HTR-8/SVneo (cell line): ENCODE measurements around the gene INSR.

Experiments
- DNase-seq: peaks from one replicate; pipeline ENCODE4 v3.0.0; 2011; ENCODE audit warnings: low spot score, mixed read lengths; ENCODE audit not compliant: insufficient read length
- FAIRE-seq: peaks from 2 replicates; lab custom pipeline; 2011; peaks lifted over from hg19 to GRCh38; lab: Jason Lieb, UNC

INSR gene

DNA sequence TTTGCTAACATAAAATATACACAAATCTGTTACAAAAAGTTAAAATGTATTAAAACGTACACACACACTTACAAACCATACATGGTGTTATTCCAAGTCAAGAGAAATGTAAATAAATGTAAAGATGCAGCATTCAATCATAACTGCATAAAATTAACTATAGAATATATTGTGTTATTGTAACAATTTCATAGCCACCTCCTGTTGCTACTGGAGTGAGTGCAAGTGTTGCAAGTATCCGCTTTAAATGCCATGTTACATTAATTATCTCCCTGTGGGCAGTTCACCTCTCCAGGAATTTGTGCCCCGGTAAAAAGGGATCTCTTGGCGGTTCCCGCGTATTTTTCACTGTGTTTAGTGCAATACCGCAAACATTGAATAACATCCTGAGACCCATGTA, 3.5 kb upstream of the INSR start:
- DNase-seq (no peak), FAIRE-seq (no peak)

GRCh38 chr19:7295912-7296536, 1.8 kb upstream of the INSR start:
- FAIRE-seq (no peak), DNase-seq (no peak)

DNA sequence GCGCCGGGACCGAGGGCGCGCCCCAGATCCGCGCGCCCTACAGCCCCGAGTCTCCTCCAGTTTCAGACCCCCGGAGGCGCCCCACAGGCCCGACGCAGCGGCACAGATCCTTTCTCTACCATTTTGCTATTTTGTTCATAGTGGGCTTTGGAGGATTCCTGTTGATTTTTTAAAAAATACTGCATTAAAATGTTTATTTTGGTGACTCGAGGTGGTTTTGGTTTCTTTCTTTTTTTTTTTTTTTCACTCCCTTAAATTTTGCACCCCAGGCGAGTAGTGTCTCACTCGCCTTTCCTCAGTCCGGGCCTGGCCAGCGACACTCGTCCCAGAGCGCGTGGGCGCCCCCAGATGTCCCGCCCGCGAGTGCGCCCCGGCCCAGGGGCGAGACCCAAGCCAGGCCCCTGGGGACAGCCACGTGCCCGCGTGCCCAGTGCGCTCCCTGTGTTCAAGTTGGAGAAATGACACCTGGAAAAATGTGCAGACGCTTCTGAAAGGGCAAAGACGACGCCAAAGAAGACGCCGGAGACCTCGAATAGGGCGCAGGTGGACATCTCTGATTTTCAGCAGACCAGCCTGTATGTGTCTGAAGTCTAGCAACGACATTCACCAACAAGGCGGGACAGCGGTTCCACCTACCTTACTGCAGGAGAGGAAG, 471 bp upstream of the INSR start:
- no peak for FAIRE-seq
- DNase-seq = peak; percentile 59

GRCh38 chr19:7292950-7293761, 1.1 kb downstream of the INSR start:
- DNase-seq (no peak), FAIRE-seq (peak; percentile 26)

DNA sequence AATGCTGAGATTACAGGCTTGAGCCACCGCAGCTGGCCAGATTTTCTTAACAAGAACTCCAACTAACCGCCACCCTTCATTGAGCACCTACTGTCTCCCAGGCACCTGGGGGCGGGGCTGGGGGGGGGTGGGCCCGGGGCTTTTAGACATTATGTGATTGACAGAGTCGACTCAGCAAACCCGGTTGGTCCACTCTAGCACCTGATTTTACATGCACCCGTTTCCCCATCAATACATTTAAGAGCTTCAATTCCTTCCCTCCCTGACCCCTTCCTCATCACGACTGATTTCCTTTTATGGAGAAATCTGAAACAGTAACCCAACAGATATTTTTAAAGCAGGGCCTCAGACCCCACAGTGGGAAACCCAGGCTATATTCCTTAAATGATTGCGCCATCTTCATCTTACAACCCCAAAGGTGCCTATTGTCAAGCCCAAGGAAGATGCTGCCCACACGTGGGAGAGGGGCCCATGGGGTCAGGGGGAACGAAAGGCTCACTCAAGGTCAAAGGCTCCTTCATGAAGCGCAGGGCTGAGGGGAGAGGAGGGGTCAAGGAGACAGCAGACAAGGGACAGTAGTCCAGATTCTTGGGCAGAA, 1.8 kb downstream of the INSR start:
- DNase-seq (no peak), FAIRE-seq (no peak)

DNA sequence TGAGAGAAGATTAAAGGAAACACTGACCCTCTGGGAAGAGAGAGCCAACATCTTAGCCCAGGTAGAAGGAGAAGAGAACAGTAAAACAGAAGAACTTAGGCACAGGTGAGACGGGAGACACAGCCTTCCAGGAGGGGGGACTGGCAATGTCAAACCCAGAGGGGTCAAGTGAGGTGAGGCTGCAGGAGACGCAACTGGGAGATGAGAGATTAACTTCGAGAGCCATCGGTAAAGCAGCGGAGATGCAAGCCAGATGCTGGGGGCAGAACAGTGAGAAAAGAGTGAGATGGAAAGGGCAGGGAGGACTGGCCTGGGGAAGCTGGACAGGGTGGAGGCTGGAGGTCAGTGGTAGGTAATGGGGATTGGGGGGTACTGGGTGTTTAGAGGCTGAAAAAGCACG, 5.2 kb downstream of the INSR start:
- DNase-seq (no peak), FAIRE-seq (no peak)

GRCh38 chr19:7288131-7288530, 6.1 kb downstream of the INSR start:
- DNase-seq = no peak
- no peak for FAIRE-seq

DNA sequence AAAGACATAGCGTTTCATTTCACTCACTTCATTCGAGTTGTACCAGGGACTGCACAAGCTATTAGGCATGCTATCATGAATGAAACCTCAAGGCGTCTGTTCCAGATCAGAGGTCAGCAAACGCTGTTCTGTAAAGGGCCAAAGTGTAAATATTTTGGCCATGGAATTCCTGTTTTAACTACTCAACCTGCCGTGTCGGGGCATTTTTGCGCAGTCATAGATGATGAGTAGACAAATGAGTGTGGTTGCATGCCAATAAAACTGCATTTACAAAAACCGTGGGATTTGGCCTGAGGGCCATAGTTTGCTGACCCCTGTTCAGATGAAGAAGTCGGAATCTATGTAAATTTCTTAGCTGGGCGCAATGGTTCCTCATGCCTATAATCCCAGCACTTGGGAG, 6.5 kb downstream of the INSR start:
- FAIRE-seq = peak; percentile 63

GRCh38 chr19:7280940-7281666, 13.1 kb downstream of the INSR start:
- FAIRE-seq (no peak), DNase-seq (no peak)

More for the DNA sequence above, 6.5 kb downstream of the INSR start:
- no peak for DNase-seq

DNA sequence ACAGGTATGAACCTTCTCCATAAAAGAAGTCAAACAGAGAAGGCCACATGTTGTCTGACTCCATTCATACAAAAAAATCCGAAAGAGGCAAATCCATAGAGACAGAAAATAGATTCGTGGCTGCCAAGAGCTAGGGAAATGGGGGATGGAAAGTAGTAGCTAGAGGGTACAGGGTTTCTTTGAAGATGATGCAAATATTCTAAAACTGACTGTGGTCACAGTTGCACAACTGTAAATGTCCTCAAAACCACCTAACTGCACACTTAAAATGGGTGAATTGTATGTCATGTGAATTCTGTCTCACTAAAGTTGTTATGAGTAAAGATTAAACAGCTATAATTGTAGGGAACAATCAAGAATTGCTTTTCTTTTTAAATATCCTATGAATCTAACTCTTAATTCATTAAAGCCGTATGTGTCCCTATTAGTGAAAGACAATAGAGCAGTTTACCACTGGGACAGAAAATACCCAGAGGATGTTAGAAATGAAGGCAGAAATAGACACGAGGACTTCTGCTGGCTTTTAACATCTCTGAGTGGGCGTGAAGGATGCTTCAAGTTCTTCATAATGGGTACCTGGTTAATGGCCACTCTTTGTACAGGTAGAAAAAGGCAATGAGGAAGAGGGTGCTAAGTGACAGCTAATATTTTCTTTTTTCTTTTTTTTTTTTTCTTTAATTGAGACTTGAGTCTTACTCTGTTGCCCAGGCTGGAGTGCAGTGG, 21.2 kb downstream of the INSR start:
- no peak for DNase-seq
- FAIRE-seq = no peak

GRCh38 chr19:7268705-7269098, 25.5 kb downstream of the INSR start:
- FAIRE-seq (no peak), DNase-seq (no peak)

DNA sequence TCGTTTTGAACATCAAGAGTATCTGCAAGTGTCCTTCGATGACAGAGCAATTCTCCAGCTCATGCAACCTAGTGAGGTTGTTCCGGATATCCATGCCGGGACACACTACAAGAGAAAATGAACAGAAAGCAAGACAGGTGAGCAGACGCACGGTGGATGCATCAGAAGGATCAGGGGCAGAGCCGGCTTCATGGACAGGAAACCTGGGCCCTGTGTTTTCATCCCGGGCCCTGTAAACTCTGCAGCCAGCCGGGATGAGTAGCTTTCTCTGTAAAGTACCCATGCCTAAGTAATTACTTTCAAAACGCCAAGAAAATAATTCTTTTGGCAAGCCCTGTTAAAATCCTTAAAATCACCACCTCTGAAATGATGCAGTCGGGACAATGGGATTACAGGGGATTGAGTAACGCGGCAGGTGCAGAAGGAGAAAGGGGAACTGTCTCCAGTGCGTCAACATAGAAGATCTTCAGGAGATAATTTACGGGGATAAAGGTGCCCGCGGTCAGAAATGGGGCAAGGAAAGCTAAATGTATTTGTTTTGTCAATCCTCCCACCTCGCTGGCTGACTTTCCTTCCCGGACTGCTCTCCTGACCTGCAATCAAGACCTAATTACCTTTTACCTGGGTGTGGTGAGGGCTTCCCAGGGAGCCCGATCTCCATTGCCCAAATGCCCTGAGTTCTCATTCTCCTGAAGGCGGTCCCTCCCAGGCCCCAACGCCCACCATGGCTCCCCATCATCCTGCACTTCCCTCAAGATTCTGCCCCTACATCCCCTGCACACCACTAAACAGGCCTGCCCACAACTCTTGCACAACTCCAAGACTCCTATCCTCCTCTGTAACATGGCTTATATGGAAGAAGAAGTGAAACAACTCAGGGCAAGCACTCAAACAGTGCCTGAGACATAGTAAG, 26.2 kb downstream of the INSR start:
- FAIRE-seq (no peak), DNase-seq (no peak)

DNA sequence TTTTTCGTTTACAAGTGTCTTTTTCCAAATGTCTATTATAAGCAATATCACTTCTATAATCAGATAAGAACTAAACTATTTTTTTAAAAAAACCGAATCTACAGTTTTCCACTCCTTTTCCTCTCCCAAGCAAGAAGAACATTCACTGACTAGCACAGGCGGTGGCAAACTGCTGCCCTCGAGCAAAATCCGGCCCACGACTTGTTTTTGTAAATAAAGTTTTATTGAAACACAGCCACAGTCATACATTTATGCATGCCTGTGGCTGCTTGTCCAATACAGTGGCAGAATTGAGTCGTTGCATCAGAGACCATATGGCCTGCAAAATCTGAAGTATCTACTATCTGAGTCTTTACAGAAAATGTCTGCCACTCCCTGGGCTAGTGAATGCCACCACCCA, 27.4 kb downstream of the INSR start:
- DNase-seq (no peak), FAIRE-seq (no peak)

GRCh38 chr19:7265963-7266362, 28.3 kb downstream of the INSR start:
- FAIRE-seq = no peak

DNA sequence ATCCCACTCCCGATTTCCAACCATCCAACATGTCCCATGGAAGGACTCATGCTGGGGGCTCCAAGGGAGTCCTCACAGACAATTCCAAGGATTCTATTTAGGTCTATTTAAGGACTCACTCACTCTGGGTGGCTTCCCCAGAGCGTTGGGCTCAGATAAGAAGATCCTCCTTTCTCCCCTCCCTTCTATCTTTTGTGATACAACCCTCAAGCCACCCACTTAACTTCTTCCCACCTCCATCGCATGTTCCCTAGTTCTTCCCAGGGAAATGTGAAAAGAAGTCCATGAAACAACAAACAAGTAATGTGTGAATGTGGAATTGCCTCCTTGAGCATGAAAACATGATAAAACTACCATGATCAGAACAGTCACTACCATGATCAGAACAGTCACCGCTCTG, 29.4 kb downstream of the INSR start:
- no peak for FAIRE-seq
- no peak for DNase-seq

More at GRCh38 chr19:7265963-7266362, 28.3 kb downstream of the INSR start:
- DNase-seq = no peak

DNA sequence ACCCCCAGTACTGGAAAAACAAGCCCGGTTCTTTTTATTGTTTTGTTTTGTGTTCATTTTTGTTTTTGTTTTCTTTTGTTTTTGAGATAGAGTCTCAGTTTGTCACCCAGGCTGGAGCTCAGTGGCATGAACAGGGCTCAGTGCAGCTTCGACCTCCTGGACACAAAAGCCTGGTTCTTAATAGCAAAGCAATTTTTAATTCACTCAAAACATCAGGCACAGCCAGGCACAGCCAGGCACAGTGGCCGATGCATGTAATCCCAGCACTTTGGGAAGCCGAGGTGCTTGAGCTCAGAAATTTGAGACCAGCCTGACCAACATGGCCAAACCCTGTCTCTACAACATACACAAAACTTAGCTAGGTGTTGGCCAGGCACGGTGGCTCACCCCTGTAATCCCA, 30.7 kb downstream of the INSR start:
- DNase-seq = no peak
- no peak for FAIRE-seq

DNA sequence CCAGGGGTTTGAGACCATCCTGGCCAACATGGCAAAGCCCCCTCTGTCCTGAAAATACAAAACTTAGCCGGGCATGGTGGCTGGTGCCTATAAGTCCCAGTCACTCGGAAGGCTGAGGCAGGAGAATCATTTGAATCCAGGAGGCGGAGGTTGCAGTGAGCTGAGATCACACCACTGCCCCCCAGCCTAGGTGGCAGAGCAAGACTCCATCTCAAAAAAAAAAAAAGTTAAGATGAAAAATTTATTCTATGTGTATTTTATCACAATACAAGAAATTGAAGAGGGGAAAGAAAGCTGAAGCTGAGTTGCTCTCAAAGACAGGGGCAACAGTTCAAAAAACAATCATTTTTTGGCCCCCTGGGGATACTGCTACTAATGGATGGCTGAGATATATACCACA, 31.1 kb downstream of the INSR start:
- no peak for DNase-seq
- FAIRE-seq = no peak

- FAIRE-seq (no peak), DNase-seq (no peak)
Measured at GRCh38 chr19:7262470-7262869, 31.7 kb downstream of the INSR start.

DNA sequence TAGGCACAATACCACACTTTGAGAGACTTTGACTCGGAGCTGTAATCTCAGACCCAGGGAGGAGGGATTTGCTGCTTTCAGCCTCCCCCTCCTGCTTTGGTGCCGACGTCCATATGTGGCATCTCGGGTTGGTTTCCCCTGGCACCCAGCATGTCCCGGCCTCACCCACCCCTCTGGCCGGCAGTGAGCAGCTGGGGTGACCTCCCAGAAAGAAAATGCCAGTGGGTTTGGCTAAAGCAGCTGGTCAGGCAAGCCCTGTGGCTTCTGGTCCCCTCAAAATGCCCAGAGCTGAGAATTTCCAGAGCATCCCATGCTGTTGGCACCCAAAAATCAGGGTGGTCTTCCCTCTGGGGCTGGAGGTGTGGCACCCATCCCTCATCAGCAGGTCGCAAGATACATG, 34.1 kb downstream of the INSR start:
- DNase-seq (no peak), FAIRE-seq (no peak)
